NCI-H1105 (cell line): Measurements from ENCODE around the gene MUC6.

Experiments
- DNase-seq: peaks from one replicate; lab custom pipeline; 2025; lab: John Stamatoyannopoulos, UW

The MUC6 gene

GRCh38 chr11:963852-964251 is 72.7 kb downstream of the MUC6 start:
- no peak for DNase-seq
